ENCODE data around the gene MAGOH.
A peak's percentile ranks its signal among the peaks of the same experiment; 100 is the strongest.
"Not testable (repeated sequence)": the region's sequence is repeated elsewhere in the genome, so short reads cannot be mapped to it uniquely, and the experiment has no call there.

Gene MAGOH

GRCh38 chr1:53219711-53220110 lies 18.6 kb downstream of the MAGOH start:
- no peak for DNase-seq

DNA sequence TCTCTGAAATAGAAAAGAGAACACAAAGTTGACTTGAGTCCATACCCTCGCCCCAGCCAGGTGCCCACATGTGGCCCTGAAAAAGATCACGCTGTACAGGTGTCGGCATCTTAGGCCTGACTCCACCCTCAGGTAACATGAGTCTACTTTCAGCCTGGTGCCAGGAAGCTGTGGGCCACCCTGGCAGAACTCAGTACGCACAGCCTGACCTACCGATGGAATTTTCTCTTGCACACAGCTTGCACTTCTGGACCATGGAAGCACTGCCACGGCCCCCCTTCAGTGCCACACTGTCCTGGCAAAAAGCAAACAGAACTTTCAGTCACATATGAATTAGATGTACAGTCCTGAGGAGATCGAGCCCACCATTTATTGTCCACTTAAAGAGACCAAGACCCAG lies 20.1 kb downstream of the MAGOH start:
- no peak for DNase-seq

DNA sequence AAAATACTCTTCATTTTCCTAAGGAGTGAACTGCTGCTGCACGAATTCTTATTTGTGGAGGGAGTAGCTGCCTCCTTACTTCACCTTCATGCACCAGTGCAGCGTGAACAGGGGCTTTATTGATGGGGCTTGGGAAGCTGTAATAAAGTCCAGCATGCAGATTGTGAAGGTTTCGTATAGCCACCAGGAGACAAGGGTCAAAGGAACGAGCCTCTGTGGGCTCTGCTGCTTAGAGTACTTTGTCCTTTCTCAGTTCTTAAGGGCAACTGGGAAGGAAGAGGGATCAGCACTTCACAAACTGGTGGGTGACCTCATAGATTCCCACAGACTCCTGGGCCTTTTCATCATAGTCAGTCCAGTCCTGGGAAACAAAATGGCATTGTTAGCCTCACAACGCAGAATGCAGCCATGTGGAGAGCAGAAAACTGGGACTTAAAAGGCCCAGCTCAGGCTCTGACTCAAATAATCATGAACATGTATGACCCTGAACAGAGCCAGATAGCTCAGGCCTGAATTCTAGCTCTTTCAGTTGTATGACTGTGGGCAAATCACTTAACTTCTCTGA lies 23.9 kb downstream of the MAGOH start:
- no peak for DNase-seq

DNA sequence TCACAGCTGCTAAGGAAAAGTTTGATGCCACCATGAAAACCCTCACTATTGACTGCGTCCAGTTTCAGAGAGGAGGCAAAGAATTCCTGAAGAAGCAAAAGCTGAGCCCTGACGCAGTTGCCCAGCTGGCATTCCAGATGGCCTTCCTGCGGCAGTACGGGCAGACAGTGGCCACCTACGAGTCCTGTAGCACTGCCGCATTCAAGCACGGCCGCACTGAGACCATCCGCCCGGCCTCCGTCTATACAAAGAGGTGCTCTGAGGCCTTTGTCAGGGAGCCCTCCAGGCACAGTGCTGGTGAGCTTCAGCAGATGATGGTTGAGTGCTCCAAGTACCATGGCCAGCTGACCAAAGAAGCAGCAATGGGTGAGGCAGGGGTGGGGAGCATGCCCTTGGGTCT lies 27.4 kb downstream of the MAGOH start:
- no peak for DNase-seq

DNA sequence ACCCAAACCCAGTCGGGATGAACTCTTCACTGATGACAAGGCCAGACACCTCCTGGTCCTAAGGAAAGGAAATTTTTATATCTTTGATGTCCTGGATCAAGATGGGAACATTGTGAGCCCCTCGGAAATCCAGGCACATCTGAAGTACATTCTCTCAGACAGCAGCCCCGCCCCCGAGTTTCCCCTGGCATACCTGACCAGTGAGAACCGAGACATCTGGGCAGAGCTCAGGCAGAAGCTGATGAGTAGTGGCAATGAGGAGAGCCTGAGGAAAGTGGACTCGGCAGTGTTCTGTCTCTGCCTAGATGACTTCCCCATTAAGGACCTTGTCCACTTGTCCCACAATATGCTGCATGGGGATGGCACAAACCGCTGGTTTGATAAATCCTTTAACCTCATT lies 28.0 kb downstream of the MAGOH start:
- no peak for DNase-seq

- DNase-seq, result no peak
Measured at GRCh38 chr1:53207726-53208125, 30.6 kb downstream of the MAGOH start.

GRCh38 chr1:53206735-53207379 lies 31.5 kb downstream of the MAGOH start:
- no peak for DNase-seq

DNA sequence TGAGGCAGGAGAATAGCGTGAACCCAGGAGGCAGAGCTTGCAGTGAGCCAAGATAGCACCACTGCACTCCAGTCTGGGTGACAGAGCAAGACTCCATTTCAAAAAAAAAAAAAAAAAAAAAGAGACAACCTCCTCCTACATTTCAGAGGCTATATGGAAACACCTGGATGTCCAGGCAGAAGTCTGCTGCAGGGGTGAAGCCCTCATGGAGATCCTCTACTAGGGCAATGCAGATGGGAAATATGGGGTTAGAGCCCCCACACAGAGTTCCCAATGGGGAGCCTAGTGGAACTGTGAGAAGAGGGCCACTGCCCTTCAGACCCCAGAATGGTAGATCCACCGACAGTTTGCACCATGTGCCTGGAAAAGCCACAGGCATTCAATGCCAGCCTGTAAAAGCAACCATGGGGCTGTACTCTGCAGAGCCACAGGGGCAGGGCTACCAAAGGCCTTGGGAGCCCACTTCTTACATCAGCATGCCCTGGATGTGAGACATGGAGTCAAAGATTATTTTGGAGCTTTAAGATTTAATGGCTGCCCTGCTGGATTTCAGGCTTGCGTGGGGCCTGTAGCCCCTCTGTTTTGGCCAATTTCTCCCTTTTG lies 32.1 kb downstream of the MAGOH start:
- not testable (repeated sequence) for DNase-seq

- DNase-seq, result not testable (repeated sequence)
Measured at GRCh38 chr1:53205496-53205895, 32.8 kb downstream of the MAGOH start.

DNA sequence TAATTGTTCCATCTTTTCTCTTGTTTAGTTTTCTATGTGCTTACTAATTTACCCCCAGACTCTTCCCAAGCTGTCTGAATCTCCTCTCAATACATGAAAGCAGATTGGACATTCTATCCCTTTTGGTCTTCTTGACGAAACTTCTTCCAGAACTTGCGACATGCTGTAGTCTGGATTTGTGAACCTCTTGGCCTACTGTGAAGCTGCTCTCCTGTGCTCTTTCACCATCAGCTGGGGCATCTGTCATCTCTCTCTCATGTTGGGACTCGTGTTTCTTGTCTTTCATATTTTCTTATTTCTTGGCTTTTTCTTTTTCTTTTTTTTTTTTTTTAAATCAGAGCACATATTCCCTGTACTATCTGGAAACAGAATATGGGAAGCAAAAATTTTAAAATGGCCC lies 34.9 kb downstream of the MAGOH start:
- DNase-seq, result no peak

DNA sequence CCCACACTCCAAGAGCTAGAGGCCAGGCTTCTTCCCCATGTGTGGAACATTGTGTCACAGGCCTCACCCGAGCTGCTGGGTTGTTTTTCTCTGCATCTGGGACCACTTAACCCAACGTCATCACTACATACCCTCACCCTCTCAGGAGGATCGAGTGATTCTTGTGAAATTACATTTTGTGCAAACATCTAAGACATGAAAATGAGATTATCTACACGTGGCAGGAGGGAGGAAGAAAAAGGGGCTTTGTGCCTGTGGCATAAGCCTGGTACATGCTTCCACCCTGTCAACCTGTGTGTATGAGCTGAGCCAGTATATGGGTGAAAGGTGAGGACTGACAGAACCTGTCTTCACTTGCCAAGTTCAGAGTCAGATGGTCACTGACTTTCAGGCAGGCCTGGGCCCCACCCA lies 40.1 kb downstream of the MAGOH start:
- DNase-seq, result no peak

- no peak for DNase-seq
Measured at GRCh38 chr1:53197291-53198200, 40.8 kb downstream of the MAGOH start.

DNA sequence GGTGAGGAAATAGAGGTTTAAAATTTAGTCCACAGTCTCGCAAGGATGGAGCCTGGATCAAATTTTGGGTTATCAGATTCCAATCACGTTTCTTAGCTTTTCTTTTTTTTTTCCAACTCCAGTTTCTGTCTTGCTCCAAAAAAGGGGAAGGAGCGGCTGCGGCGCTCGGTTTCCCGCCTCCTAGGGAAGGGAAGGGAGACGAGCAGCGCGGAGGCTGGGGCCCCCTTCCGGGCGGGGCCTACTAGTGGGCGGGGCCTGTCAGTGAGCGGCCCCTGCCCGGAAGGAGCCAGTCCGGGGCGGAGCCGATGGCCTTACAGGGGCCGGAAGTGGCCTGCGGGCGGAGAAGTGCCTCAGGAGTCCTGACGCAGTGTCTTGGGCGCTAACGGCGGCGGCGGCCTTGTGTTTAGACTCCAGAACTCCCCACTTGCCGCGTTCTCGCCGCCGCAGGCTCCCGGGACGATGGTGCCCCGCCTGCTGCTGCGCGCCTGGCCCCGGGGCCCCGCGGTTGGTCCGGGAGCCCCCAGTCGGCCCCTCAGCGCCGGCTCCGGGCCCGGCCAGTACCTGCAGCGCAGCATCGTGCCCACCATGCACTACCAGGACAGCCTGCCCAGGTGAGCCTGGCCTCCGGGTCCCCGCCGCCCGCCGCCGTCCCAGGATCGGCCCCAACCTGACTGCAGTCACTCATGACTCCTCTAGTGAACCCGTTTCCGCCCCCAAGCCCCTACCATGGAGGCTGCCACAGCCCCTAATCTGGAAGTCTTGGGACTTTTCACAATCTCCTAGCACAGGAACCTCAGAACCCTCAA lies 41.6 kb downstream of the MAGOH start, which contains the start of gene CPT2:
Gene CPT2, plus strand, starts transcription at position 340 of the 806 bp plus-strand sequence. Its CDS starts 120 bp downstream, at position 460.
- DNase-seq, result peak; percentile 91

- no peak for DNase-seq
Measured at GRCh38 chr1:53196017-53196484, 42.3 kb downstream of the MAGOH start.

- no peak for DNase-seq
Measured at GRCh38 chr1:53195246-53196016, 42.9 kb downstream of the MAGOH start.

DNA sequence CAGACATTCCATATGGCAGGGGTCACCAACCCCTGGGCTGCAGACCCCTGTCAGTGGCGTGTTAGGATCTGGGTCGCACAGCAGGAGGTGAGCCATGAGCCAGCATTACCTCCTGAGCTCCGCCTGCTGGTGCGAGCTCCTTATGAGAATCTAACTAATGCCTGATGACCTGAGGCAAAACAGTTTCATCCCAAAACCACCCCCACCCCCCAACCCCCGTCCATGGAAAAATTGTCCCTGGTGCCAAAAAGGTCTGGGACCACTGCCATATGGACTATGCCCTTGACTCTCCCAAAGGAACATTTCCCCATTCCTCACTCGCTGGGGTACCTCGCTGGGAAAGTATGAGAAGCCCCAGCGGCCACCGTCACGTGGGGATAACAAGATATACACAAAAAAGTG lies 48.1 kb downstream of the MAGOH start:
- DNase-seq, result no peak

GRCh38 chr1:53189061-53189460 lies 49.3 kb downstream of the MAGOH start:
- no peak for DNase-seq

- no peak for DNase-seq
Measured at GRCh38 chr1:53188099-53188498, 50.2 kb downstream of the MAGOH start.

GRCh38 chr1:53187401-53187800 lies 50.9 kb downstream of the MAGOH start:
- no peak for DNase-seq

DNA sequence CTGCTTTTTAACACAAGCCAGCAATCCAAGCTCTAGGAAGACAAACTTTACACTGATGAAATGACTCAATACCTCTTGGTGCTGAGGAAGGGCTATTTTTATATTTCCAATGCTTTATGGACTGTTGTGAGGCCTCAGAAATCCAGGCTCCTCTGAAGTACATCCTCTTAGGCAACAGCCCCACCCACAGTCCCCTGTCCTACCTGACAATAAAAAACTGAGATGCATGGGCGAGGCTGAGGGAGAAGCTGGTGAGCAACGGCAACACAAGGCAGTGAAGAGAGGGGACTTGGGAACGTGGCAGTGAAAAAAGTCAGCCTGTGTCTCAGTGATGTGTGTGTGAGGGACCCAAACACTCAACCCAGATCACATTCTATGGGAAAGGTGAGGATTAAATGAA lies 51.8 kb downstream of the MAGOH start:
- DNase-seq, result no peak

DNA sequence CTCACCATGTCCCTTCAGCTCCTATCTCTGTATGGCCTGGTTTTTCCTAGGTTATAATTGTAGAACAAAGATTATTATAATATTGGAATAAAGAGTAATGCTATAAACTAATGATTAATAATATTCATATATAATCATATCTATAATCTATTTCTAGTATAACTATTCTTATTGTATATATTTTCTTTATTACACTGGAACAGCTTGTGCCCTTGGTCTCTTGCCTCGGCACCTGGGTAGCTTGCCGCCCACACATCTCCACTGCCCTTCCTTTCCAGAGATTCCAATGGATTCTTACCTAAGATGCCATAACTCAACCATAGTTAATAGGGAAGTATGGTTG lies 52.4 kb downstream of the MAGOH start:
- DNase-seq, result not testable (repeated sequence)
